ENCODE data around the gene KLHDC8A.
"Not testable (repeated sequence)": the region's sequence is repeated elsewhere in the genome, so short reads cannot be mapped to it uniquely, and the experiment has no call there.

The KLHDC8A gene

GRCh38 chr1:205301205-205301821 is 55.4 kb downstream of the KLHDC8A start:
- peak overlapping the region; percentile 43 for H3K4me2 ChIP-seq (ENCODE audit: low read length)

GRCh38 chr1:205300149-205300548 is 56.6 kb downstream of the KLHDC8A start:
- H3K4me3 ChIP-seq (ENCODE audit: low read length): no peak overlapping the region
- peaks cover 48% of the 10 kb centered on the region for H3K4me1 ChIP-seq (ENCODE audit: low read length)
- H3K27ac ChIP-seq (ENCODE audit: low read length): no peak overlapping the region
- peak overlapping the region; percentile 43; the same call in 1 of the 2 replicates for H3K4me2 ChIP-seq (ENCODE audit: low read length)
- H3K79me2 ChIP-seq (ENCODE audit: low read length): no peaks in the 10 kb centered on the region
- TF ChIP-seq CTCF (IDR thresholded peaks at IDR 0.05; ENCODE audit: low read depth, low read length) (no peak), EZH2phosphoT487 (IDR thresholded peaks at IDR 0.05; ENCODE audit: low read depth) (no peak)
- H4K20me1 ChIP-seq (ENCODE audit: insufficient read depth, low read length): peaks cover 4% of the 10 kb centered on the region; the same call in 1 of the 2 replicates
- H3K9me3 ChIP-seq (ENCODE audit: insufficient read depth, low read length): no peaks in the 10 kb centered on the region
- H2AFZ ChIP-seq (ENCODE audit: low read depth, low read length): no peak overlapping the region
- H3K27me3 ChIP-seq (ENCODE audit: low read depth, low read length): no peaks in the 10 kb centered on the region
- H3K9ac ChIP-seq (ENCODE audit: low read length): no peak overlapping the region
- H3K36me3 ChIP-seq (replicated peaks; ENCODE audit: low read depth, low read length): peaks cover 31% of the 10 kb centered on the region

More at GRCh38 chr1:205301205-205301821, 55.4 kb downstream of the KLHDC8A start:
- H3K9ac ChIP-seq (ENCODE audit: low read length): peak overlapping the region; percentile 29; the same call in 1 of the 2 replicates
- H3K27me3 ChIP-seq (ENCODE audit: low read depth, low read length): no peaks in the 10 kb centered on the region
- no peaks in the 10 kb centered on the region for H3K79me2 ChIP-seq (ENCODE audit: low read length)
- peaks cover 43% of the 10 kb centered on the region for H3K4me1 ChIP-seq (ENCODE audit: low read length)
- peaks cover 39% of the 10 kb centered on the region for H3K36me3 ChIP-seq (replicated peaks; ENCODE audit: low read depth, low read length)
- peak overlapping the region; percentile 9; the same call in 1 of the 2 replicates for H3K4me3 ChIP-seq (ENCODE audit: low read length)
- H3K27ac ChIP-seq (ENCODE audit: low read length): peak overlapping the region; percentile 54
- TF ChIP-seq CTCF (IDR thresholded peaks at IDR 0.05; ENCODE audit: low read depth, low read length): no peak
- no peak for TF ChIP-seq EZH2phosphoT487 (IDR thresholded peaks at IDR 0.05; ENCODE audit: low read depth)
- no peak overlapping the region for H2AFZ ChIP-seq (ENCODE audit: low read depth, low read length)
- no peaks in the 10 kb centered on the region for H3K9me3 ChIP-seq (ENCODE audit: insufficient read depth, low read length)
- peaks cover 7% of the 10 kb centered on the region; the same call in 1 of the 2 replicates for H4K20me1 ChIP-seq (ENCODE audit: insufficient read depth, low read length)

GRCh38 chr1:205298191-205298994 is 58.3 kb downstream of the KLHDC8A start:
- Histone ChIP-seq H3K27me3 (ENCODE audit: low read depth, low read length) (no peaks in the 10 kb centered on the region), H3K27ac (ENCODE audit: low read length) (no peak overlapping the region), H3K4me3 (ENCODE audit: low read length) (no peak overlapping the region), H2AFZ (ENCODE audit: low read depth, low read length) (no peak overlapping the region), H3K9me3 (ENCODE audit: insufficient read depth, low read length) (no peaks in the 10 kb centered on the region), H4K20me1 (ENCODE audit: insufficient read depth, low read length) (peaks cover 4% of the 10 kb centered on the region; the same call in 1 of the 2 replicates), H3K4me1 (ENCODE audit: low read length) (peaks cover 66% of the 10 kb centered on the region), H3K4me2 (ENCODE audit: low read length) (peak overlapping the region; percentile 6; the same call in 1 of the 2 replicates), H3K36me3 (replicated peaks; ENCODE audit: low read depth, low read length) (peaks cover 13% of the 10 kb centered on the region), H3K79me2 (ENCODE audit: low read length) (no peaks in the 10 kb centered on the region), H3K9ac (ENCODE audit: low read length) (no peak overlapping the region)
- TF ChIP-seq EZH2phosphoT487 (IDR thresholded peaks at IDR 0.05; ENCODE audit: low read depth) (no peak), CTCF (IDR thresholded peaks at IDR 0.05; ENCODE audit: low read depth, low read length) (no peak)

GRCh38 chr1:205297546-205298177 is 59.1 kb downstream of the KLHDC8A start:
- H3K4me3 ChIP-seq (ENCODE audit: low read length); H3K79me2 ChIP-seq (ENCODE audit: low read length); H3K27ac ChIP-seq (ENCODE audit: low read length); H3K4me2 ChIP-seq (ENCODE audit: low read length); H3K9me3 ChIP-seq (ENCODE audit: insufficient read depth, low read length); H4K20me1 ChIP-seq (ENCODE audit: insufficient read depth, low read length); H3K27me3 ChIP-seq (ENCODE audit: low read depth, low read length); H2AFZ ChIP-seq (ENCODE audit: low read depth, low read length); H3K9ac ChIP-seq (ENCODE audit: low read length); H3K36me3 ChIP-seq (replicated peaks; ENCODE audit: low read depth, low read length): not testable (repeated sequence)
- H3K4me1 ChIP-seq (ENCODE audit: low read length): peaks cover 66% of the 10 kb centered on the region
